H1 (cell line): Measurements from ENCODE around the gene FKTN.

ENCODE experiments used
- NANOG ChIP-seq: IDR thresholded peaks from 2 replicates; pipeline ENCODE4 v1.6.1; 2011; ENCODE audit warnings: low read length, low read depth, mild to moderate bottlenecking, inconsistent platforms; ENCODE audit not compliant: insufficient read depth, poor library complexity, severe bottlenecking
- SUZ12 ChIP-seq: fragments of 200-600 bp; sonication (generic); IDR thresholded peaks from 2 replicates; pipeline ENCODE4 v1.6.1; 2012; ENCODE audit warnings: mild to moderate bottlenecking, inconsistent platforms, low read length, moderate library complexity, mixed read lengths
- TF ChIP-seq, protein P1 (sequence below): IDR thresholded peaks from 2 replicates; pipeline ENCODE4 v1.6.1; 2012; ENCODE audit warnings: inconsistent platforms

DNA sequence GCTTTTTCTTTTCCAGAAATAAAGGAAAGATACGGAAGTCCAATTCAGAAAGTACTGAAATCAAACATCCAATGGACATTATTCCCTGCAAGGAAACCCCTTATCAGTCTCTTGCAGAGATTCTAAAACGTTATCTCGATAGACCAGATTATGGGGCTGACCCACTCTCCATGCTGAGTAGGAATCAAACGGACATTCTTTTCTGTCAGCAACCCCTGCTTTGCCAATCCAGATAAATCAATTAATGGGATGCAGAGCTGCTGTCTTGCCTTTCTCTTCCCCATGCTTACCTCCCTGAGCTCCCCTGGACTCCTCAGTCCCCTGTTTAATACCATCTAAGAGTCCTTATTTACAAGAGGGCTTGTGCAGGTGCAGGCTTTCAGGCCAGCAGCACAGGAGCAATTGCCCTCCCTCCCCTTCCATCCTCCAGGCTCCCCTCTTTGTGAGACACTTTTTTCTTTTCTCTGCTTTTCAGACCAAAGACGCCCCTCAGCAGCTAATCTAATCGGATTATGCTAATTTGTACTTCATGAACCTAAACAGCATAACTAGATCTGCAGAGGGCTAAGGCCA lies 118.5 kb downstream of the FKTN start:
- no peak for TF ChIP-seq NANOG
- TF ChIP-seq SUZ12: no peak
- TF ChIP-seq, protein P1, sequence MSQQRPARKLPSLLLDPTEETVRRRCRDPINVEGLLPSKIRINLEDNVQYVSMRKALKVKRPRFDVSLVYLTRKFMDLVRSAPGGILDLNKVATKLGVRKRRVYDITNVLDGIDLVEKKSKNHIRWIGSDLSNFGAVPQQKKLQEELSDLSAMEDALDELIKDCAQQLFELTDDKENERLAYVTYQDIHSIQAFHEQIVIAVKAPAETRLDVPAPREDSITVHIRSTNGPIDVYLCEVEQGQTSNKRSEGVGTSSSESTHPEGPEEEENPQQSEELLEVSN: no peak
